SK-N-SH treated with all-trans-retinoic acid at 6 μM for 48 hours (cell line): Measurements from ENCODE around the gene IFI30.

ENCODE experiments used
- BACH2 ChIP-seq: fragments of 250-450 bp; sonication (Bioruptor Pico); IDR thresholded peaks from 2 replicates; pipeline ENCODE4 v1.9.0; 2021; ENCODE audit warnings: mild to moderate bottlenecking, borderline replicate concordance
- ISL1 ChIP-seq: fragments of 250-450 bp; sonication (Bioruptor Pico); IDR thresholded peaks from 2 replicates; pipeline ENCODE4 v2.1.2; 2022; ENCODE audit warnings: mild to moderate bottlenecking, moderate library complexity
- RARB ChIP-seq: fragments of 250-450 bp; sonication (Bioruptor Pico); IDR thresholded peaks from 2 replicates; pipeline ENCODE4 v1.8.0; 2021; ENCODE audit warnings: mild to moderate bottlenecking, moderate library complexity
- TCF4 ChIP-seq: fragments of 250-450 bp; sonication (Bioruptor Pico); IDR thresholded peaks from 2 replicates; pipeline ENCODE4 v1.8.0; 2021; ENCODE audit warnings: mild to moderate bottlenecking, moderate library complexity, borderline replicate concordance
- ZC3H10 ChIP-seq: fragments of 250-450 bp; sonication (Bioruptor Pico); IDR thresholded peaks from 2 replicates; pipeline ENCODE4 v1.5.1; 2021; ENCODE audit warnings: mild to moderate bottlenecking, moderate library complexity
- ZFP3 ChIP-seq: fragments of 250-450 bp; sonication (Bioruptor Pico); IDR thresholded peaks from 2 replicates; pipeline ENCODE4 v1.5.0; 2020; ENCODE audit warnings: mild to moderate bottlenecking, moderate library complexity
- ZFP30 ChIP-seq: fragments of 450-650 bp; formaldehyde crosslinking; IDR thresholded peaks from 2 replicates; pipeline ENCODE4 v1.5.0; 2022; ENCODE audit warnings: mild to moderate bottlenecking, moderate library complexity
- TF ChIP-seq, protein P1 (sequence below): fragments of 250-450 bp; sonication (Bioruptor Pico); IDR thresholded peaks from 2 replicates; pipeline ENCODE4 v1.5.1; 2021; ENCODE audit warnings: mild to moderate bottlenecking, moderate library complexity
- TF ChIP-seq, protein P2 (sequence below): fragments of 250-450 bp; sonication (Bioruptor Pico); IDR thresholded peaks from 2 replicates; pipeline ENCODE4 v1.5.1; 2020; ENCODE audit warnings: low read depth, mild to moderate bottlenecking, moderate library complexity

DNA sequence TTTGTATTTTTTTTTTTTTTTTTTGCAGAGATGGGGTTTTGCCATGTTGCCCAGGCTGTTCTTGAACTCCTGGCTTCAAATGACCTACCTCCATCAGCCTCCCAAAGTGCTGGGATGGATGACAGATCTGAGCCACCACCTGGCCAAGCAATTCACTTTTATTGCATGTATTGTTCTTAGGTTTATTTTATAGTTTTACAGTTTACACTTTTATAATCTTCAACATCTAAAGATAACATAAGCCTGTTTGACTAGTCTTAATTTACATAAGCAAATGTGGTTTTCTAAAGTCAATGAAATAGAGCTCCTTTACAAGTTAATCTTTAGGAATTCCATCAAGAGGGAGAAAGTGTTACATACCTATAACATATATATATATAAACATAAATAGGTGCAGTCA, 9.9 kb downstream of the IFI30 start:
- TF ChIP-seq, protein P1, sequence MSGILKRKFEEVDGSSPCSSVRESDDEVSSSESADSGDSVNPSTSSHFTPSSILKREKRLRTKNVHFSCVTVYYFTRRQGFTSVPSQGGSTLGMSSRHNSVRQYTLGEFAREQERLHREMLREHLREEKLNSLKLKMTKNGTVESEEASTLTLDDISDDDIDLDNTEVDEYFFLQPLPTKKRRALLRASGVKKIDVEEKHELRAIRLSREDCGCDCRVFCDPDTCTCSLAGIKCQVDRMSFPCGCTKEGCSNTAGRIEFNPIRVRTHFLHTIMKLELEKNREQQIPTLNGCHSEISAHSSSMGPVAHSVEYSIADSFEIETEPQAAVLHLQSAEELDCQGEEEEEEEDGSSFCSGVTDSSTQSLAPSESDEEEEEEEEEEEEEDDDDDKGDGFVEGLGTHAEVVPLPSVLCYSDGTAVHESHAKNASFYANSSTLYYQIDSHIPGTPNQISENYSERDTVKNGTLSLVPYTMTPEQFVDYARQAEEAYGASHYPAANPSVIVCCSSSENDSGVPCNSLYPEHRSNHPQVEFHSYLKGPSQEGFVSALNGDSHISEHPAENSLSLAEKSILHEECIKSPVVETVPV (CRISPR knock-in tag): no peak
- no peak for TF ChIP-seq BACH2 (CRISPR knock-in tag)
- TF ChIP-seq RARB (CRISPR knock-in tag): no peak
- TF ChIP-seq, protein P2, sequence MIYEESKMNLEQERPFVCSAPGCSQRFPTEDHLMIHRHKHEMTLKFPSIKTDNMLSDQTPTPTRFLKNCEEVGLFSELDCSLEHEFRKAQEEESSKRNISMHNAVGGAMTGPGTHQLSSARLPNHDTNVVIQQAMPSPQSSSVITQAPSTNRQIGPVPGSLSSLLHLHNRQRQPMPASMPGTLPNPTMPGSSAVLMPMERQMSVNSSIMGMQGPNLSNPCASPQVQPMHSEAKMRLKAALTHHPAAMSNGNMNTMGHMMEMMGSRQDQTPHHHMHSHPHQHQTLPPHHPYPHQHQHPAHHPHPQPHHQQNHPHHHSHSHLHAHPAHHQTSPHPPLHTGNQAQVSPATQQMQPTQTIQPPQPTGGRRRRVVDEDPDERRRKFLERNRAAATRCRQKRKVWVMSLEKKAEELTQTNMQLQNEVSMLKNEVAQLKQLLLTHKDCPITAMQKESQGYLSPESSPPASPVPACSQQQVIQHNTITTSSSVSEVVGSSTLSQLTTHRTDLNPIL (CRISPR knock-in tag): no peak
- no peak for TF ChIP-seq TCF4 (CRISPR knock-in tag)
- TF ChIP-seq ZFP3: no peak
- TF ChIP-seq ISL1 (CRISPR knock-in tag): no peak
- no peak for TF ChIP-seq ZC3H10 (CRISPR knock-in tag)
- no peak for TF ChIP-seq ZFP30
